Measurements from ENCODE around the gene CD28.
"Not testable (repeated sequence)": the region's sequence is repeated elsewhere in the genome, so short reads cannot be mapped to it uniquely, and the experiment has no call there.

The CD28 gene

GRCh38 chr2:203687165-203687564, 19.3 kb upstream of the CD28 start:
- DNase-seq (ENCODE audit: low read depth), result no peak

GRCh38 chr2:203688798-203689197, 17.6 kb upstream of the CD28 start:
- no peak for DNase-seq (ENCODE audit: low read depth)

GRCh38 chr2:203689426-203690116, 16.9 kb upstream of the CD28 start:
- no peak for DNase-seq (ENCODE audit: low read depth)

GRCh38 chr2:203690117-203690431, 16.4 kb upstream of the CD28 start:
- no peak for DNase-seq (ENCODE audit: low read depth)

GRCh38 chr2:203690441-203691047, 15.9 kb upstream of the CD28 start:
- DNase-seq (ENCODE audit: low read depth), result no peak

- no peak for DNase-seq (ENCODE audit: low read depth)
These were observed 15.3 kb upstream of the CD28 start for GRCh38 chr2:203691149-203691548.

GRCh38 chr2:203692031-203692710, 14.3 kb upstream of the CD28 start:
- DNase-seq (ENCODE audit: low read depth), result no peak

- no peak for DNase-seq (ENCODE audit: low read depth)
These were observed 13.1 kb upstream of the CD28 start for GRCh38 chr2:203693242-203693879.

GRCh38 chr2:203694191-203694590, 12.2 kb upstream of the CD28 start:
- no peak for DNase-seq (ENCODE audit: low read depth)

- DNase-seq (ENCODE audit: low read depth), result no peak
These were observed 9.2 kb upstream of the CD28 start for GRCh38 chr2:203697190-203697589.

- DNase-seq (ENCODE audit: low read depth), result not testable (repeated sequence)
These were observed 8.7 kb upstream of the CD28 start for GRCh38 chr2:203697763-203698162.

- DNase-seq (ENCODE audit: low read depth), result not testable (repeated sequence)
These were observed 8.0 kb upstream of the CD28 start for GRCh38 chr2:203698410-203698809.

GRCh38 chr2:203704430-203704829, 2.0 kb upstream of the CD28 start:
- DNase-seq (ENCODE audit: low read depth), result no peak

- no peak for DNase-seq (ENCODE audit: low read depth)
These were observed 1.3 kb upstream of the CD28 start for GRCh38 chr2:203705178-203705577.

- DNase-seq (ENCODE audit: low read depth), result no peak
These were observed 1.1 kb downstream of the CD28 start for GRCh38 chr2:203707530-203707929.

GRCh38 chr2:203708846-203709396, 2.5 kb downstream of the CD28 start:
- DNase-seq (ENCODE audit: low read depth), result no peak

- DNase-seq (ENCODE audit: low read depth), result no peak
These were observed 3.1 kb downstream of the CD28 start for GRCh38 chr2:203709416-203710040.

GRCh38 chr2:203710226-203710625, 3.8 kb downstream of the CD28 start:
- DNase-seq (ENCODE audit: low read depth), result no peak

- DNase-seq (ENCODE audit: low read depth), result no peak
These were observed 4.5 kb downstream of the CD28 start for GRCh38 chr2:203710952-203711351.

GRCh38 chr2:203711399-203711798, 5.0 kb downstream of the CD28 start:
- DNase-seq (ENCODE audit: low read depth), result no peak

- DNase-seq (ENCODE audit: low read depth), result no peak
These were observed 6.9 kb downstream of the CD28 start for GRCh38 chr2:203713381-203713780.

- DNase-seq (ENCODE audit: low read depth), result no peak
These were observed 7.7 kb downstream of the CD28 start for GRCh38 chr2:203714112-203714511.

Measured in stimulated activated CD8-positive, alpha-beta memory T cell treated with anti-CD3 and anti-CD28 coated beads, Interleukin-4, amount 100 ng/mL, for 24 hours (primary cell).